GM04503 (cell line): Measurements from ENCODE around the gene APCDD1.

Experiments used
- DNase-seq: peaks from one replicate; pipeline ENCODE4 v3.0.0-alpha.2; 2012; ENCODE audit warnings: low read depth

The APCDD1 gene

GRCh38 chr18:10453806-10454680, at the start of gene APCDD1:
Gene APCDD1 (plus strand): TSS chr18:10454635. CDS start chr18:10454982, 347 bp downstream.
- no peak for DNase-seq

- no peak for DNase-seq
Measured at GRCh38 chr18:10405014-10405493, 49.4 kb upstream of the APCDD1 start.

DNA sequence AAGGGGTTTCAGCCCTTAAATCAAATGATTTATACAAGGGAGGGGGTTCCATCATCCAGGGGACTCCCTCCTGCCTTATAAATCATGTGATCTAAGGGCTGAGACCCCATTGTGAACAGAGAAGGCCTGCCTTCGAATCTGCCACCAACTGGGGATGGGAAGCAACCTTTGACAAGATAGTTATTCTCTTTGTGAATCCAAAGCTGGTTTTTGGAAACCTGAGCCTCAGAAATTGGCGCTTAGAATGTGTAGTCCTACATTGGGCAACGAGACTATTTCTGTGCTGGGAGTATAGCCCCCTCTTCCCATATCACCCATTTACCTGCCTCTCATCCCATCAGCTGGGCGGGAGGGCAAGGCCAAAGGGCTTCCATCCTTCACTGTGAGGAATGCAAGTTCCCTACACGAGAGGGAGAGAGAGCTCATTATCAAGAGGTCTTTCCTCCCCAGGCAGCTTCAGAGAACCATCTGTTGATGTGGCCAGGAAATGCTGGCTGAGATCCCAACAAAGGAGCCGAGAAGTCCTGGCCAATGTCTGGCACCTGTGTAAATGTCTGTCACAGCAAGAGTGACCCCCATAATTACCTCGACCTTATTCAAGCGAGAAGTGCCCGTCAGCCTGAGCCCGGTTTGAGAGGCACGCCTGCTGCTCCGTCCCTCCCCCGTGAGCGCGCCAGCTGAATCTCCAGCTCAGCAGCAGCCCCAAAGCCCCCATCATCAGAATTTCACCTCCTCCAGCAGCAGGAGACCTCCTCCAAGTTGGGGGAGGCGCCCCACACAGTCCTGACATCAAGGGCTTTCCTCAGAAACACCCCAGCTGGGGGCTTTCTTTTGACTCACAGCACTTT, 48.4 kb upstream of the APCDD1 start:
- DNase-seq, result no peak

DNA sequence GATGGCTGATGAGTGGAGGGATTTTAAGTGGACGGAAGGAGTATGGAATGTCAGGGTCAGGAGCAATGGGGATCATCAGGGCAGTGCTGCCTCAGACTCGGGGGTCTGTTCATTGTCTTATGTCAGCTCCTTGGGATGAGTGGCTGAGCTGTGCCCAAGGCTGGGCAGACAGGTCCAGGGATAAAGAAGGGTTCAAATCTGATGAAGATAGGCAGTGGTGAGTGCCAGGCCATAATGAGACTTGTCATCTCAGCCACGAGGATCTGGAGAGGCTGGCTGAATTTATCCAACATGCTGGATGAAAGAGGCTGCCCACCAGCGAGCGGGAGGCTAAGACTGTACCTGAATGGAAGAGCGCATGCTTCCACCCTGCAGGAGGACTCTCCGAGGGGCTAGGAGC, 46.3 kb upstream of the APCDD1 start:
- DNase-seq, result no peak

DNA sequence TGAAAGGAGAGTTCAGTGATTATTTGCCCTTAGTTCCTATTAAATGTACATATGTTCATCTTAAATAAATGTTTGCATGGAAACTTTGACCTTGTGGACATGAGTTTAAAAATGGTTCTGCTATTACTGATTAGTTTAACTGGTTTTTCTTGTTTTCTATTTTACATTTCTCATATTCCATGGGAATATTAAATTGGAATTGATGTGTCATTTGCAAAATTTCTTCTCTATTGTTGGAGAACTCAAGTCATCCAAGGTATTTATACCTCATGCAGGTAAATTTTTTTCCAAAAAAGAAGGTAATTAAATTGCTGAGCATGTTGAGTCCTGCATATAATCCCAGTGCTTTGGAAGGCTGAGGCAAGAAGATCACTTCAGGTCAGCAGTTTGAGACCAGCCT, 45.4 kb upstream of the APCDD1 start:
- no peak for DNase-seq

DNA sequence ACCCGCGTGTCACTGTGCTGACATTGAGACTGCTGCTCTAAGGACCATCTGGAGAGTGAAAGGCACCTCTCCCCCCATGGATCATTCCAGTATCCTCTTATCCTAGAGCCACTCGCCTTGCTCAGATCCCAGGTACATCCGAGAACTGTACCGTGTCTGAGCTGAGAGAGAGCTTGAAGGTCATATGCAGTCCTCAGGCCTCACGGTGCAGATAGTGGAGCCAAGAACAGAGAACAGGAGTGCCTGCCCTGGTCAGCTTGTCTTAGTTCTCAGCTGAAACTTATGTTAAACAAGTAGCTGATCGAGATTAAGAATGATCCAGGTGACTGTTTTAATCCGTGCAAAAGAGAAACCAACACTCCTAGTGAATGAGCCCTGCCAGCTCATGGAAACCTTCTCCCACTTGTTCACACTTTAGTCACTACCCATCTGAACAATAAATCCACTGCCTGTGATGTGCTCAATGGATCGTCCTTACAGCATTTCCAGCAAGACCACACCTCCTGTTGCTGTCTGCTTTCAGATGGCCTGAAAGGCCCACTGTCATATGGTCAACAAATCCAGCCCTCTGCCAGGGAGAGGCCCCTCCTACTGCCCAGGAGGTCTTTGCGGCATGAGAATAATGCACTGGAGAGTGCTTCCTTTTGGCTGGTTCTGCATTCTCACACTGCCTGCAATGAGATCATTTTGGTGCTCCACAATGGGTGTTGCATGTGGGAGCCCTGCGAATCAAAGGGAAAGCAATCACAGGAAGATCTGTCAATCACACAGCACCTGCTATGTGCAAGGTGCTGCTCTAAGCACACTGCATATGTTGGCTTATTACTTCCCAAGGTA, 43.7 kb upstream of the APCDD1 start:
- no peak for DNase-seq

GRCh38 chr18:10412933-10413332, 41.5 kb upstream of the APCDD1 start:
- DNase-seq, result no peak

DNA sequence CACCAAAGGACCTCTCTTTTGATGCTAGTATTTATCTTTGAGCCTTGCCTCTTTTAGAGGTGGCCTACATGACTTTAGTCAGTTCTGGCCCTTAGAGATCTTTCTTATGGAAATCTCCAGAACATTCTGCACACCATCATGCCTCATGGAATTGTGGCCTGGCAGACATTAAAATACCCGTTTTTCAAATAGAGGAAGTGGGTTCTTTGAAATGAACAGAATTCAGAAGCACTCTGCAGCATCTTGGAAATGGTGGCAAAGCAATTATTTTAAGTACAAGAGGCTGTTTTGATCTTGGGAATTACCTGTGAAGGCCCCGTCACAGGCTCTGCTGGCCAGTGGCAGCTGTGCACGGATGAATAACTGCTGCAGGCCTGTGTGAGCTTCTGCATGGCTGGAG, 40.7 kb upstream of the APCDD1 start:
- no peak for DNase-seq

- no peak for DNase-seq
Measured at GRCh38 chr18:10414293-10414842, 40.1 kb upstream of the APCDD1 start.

DNA sequence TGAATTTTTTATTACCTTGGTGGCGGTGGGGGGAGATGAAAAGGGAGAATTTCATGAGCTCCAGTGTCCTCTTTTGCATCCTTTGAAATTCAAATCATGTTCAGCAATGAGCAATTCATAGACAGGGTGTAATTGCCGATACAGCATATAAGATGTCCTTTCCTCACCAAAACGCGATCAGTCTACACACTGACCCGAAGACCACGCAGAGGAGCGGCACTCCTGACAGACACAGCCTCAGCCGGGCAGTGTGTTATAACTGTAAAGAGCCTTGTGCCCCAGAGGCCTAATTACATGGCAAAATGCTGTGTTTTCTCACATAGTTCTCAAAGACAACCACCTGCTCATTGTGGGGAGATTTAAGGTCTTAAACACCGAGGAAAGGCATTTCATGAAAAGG, 38.4 kb upstream of the APCDD1 start:
- DNase-seq, result no peak

GRCh38 chr18:10417191-10417590, 37.2 kb upstream of the APCDD1 start:
- no peak for DNase-seq

DNA sequence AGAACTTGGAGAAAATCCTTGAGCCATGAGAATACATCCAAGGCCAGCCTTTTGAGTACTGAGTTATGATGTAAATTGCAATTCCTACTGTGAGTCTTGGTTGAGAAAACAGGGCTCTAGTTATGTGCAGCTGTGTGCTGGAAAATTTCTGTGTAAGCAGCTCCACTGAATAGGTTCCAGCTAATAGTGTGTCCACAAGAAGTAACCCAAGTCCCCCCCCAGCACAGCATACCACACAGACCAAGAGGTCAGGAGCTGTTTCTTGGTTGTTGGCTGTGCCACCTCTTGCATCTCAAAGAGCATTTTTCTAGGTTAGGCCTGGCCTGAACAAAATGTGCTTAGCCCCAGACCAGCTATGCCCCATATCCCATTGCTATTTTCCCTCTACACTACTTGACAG, 36.8 kb upstream of the APCDD1 start:
- no peak for DNase-seq

DNA sequence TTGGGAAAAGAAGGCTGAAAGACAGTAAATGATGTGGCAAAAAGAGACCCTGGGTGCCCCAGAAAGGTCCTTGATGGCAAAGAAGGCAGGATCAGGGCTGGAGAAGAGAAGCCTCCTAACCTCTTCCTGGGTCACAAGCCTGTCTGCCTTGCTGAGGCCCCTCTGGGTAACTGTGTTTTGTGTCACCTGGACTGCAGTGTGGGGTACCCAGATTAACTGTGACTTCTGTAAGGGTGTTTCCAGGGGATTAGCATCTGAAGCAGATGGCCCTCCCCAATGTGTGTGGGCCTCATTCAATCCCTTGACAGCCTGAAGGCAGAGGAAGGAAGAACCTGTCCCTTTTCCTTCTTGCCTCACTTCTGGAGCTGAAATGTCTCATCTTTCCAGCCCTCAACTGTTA, 35.6 kb upstream of the APCDD1 start:
- DNase-seq, result no peak

GRCh38 chr18:10419420-10420103, 34.9 kb upstream of the APCDD1 start:
- DNase-seq, result no peak

GRCh38 chr18:10420561-10421352, 33.7 kb upstream of the APCDD1 start:
- no peak for DNase-seq

- DNase-seq, result no peak
Measured at GRCh38 chr18:10421859-10422258, 32.6 kb upstream of the APCDD1 start.

GRCh38 chr18:10422731-10423130, 31.7 kb upstream of the APCDD1 start:
- no peak for DNase-seq

DNA sequence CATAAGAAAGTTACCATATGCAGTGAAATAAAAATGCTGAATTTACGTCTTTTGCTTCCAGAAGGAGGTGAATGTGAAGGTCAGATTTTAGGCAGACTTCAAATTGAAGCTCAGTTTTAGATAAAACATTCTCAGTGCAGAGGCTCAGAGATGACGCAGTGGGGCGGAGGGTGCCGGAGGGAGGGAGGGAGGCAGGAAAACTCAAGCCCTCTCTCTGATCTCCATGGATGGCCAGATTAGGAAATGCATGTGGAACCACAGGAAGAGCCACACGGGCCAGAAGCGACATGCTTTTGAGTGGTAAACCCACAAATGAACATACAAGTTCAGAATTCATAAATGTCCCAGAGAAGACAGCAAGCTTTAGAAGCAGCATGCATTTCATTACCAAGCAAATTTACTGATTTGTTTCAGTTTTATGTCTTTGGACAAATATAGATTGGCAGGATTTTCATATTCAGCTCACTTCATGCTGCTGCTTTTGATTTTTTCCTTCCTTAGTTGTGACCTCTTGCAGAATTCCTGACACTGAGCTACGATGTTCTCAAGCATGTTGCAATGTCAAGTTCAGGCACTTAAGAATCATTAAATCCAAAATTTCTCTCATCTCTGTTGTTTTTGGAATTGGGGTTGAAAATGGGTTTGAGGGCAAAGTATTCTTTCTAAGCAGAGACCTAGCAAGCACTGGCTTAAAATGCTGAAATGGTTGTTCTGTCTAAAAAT, 29.7 kb upstream of the APCDD1 start:
- DNase-seq, result no peak

- no peak for DNase-seq
Measured at GRCh38 chr18:10430677-10431076, 23.8 kb upstream of the APCDD1 start.

GRCh38 chr18:10431680-10432079, 22.8 kb upstream of the APCDD1 start:
- DNase-seq, result no peak
